Umbilical cord (tissue), 2 donors: ENCODE results near the gene TNFRSF25. TPM values are rescaled to one million over a fixed set of nuclear protein-coding genes. Genes with fewer than 3 reads are reported as not detected.
"Not testable (repeated sequence)": the region's sequence is repeated elsewhere in the genome, so short reads cannot be mapped to it uniquely, and the experiment has no call there.

Source experiments
- DNase-seq: peaks from one replicate; pipeline ENCODE4 v3.0.0-alpha.2; 2015; ENCODE audit warnings: low spot score
- total RNA-seq: library from RNA; depleted of rRNA; stranded (reverse); fragments of >200 nt; gene quantifications from one replicate; pipeline ENCODE4 v1.2.3, GENCODE V29; 2014; ENCODE audit warnings: low replicate concordance; ENCODE audit not compliant: insufficient read depth

Gene TNFRSF25
- total RNA-seq, 1 donor from 2014 or later = 21.4 TPM

- no peak for DNase-seq
Measured at GRCh38 chr1:6435547-6435946, 30.4 kb downstream of the TNFRSF25 start.

- DNase-seq = no peak
Measured at GRCh38 chr1:6435129-6435528, 30.8 kb downstream of the TNFRSF25 start.

GRCh38 chr1:6434186-6434585, 31.8 kb downstream of the TNFRSF25 start:
- no peak for DNase-seq

- not testable (repeated sequence) for DNase-seq
Measured at GRCh38 chr1:6431645-6432579, 34.1 kb downstream of the TNFRSF25 start.

GRCh38 chr1:6429660-6430411, 36.1 kb downstream of the TNFRSF25 start:
- DNase-seq = not testable (repeated sequence)

GRCh38 chr1:6428453-6428852, 37.5 kb downstream of the TNFRSF25 start:
- DNase-seq = not testable (repeated sequence)

GRCh38 chr1:6427441-6428390, 38.3 kb downstream of the TNFRSF25 start:
- no peak for DNase-seq

- DNase-seq = no peak
Measured at GRCh38 chr1:6426972-6427350, 39.0 kb downstream of the TNFRSF25 start.

GRCh38 chr1:6426277-6426971, 39.5 kb downstream of the TNFRSF25 start:
- no peak for DNase-seq

- no peak for DNase-seq
Measured at GRCh38 chr1:6425658-6426057, 40.3 kb downstream of the TNFRSF25 start.

GRCh38 chr1:6424619-6425593, 41.1 kb downstream of the TNFRSF25 start, which contains the start of gene ESPN:
Gene ESPN (plus strand): TSS chr1:6424776. CDS start chr1:6424956, 180 bp downstream.
- no peak for DNase-seq

GRCh38 chr1:6424000-6424565, 41.9 kb downstream of the TNFRSF25 start:
- no peak for DNase-seq

- DNase-seq = no peak
Measured at GRCh38 chr1:6423321-6423999, 42.5 kb downstream of the TNFRSF25 start.

- no peak for DNase-seq
Measured at GRCh38 chr1:6421266-6421665, 44.7 kb downstream of the TNFRSF25 start.

- peak; percentile 36 for DNase-seq
Measured at GRCh38 chr1:6420454-6421042, 45.4 kb downstream of the TNFRSF25 start.

GRCh38 chr1:6419804-6420453, 46.0 kb downstream of the TNFRSF25 start, which contains the start of gene HES2:
Gene HES2 (minus strand): TSS chr1:6419919. CDS start chr1:6419820, 99 bp downstream.
- DNase-seq = no peak

- no peak for DNase-seq
Measured at GRCh38 chr1:6419397-6419803, 46.6 kb downstream of the TNFRSF25 start.
